ENCODE results near the gene TRMT2A. TPM values are rescaled to one million over a fixed set of nuclear protein-coding genes. Genes with fewer than 3 reads are reported as not detected.

Gene TRMT2A
- total RNA-seq, 1 donor from 2014 or later, result 25.9 TPM

GRCh38 chr22:20062043-20062765 lies 54.8 kb downstream of the TRMT2A start:
- no peak for DNase-seq

Small RNAs within 50 kb of the gene (small RNA-seq; reads per million reads assigned to genes)
- gene MIR6816 (0.09 reads per million), gene RF00017 (not detected), gene RF00599 (not detected)

Other genes with a start within 250 kb of the TRMT2A start
- gene COMT, start 175.5 kb downstream of the TRMT2A start, total RNA-seq, result 49.0 TPM
- gene TXNRD2, start 175.4 kb downstream of the TRMT2A start, total RNA-seq, result 8.0 TPM
- gene ARVCF, start 100.4 kb downstream of the TRMT2A start, total RNA-seq, result 47.3 TPM
- gene TANGO2, start 96.1 kb downstream of the TRMT2A start, total RNA-seq, result 15.9 TPM
- gene DGCR8, start 37.0 kb downstream of the TRMT2A start, total RNA-seq, result 37.0 TPM
- gene RANBP1, start 1.1 kb downstream of the TRMT2A start, total RNA-seq, result 90.6 TPM
- gene ZDHHC8, start 14.6 kb upstream of the TRMT2A start, total RNA-seq, result 3.3 TPM
- not detected for gene CCDC188, start 33.8 kb upstream of the TRMT2A start, total RNA-seq
- gene RTN4R, start 151.1 kb upstream of the TRMT2A start, total RNA-seq, result 9.5 TPM
- 25.1 TPM for gene DGCR6L, start 202.8 kb upstream of the TRMT2A start, total RNA-seq

Measured in occipital lobe (tissue), 3 donors.